Measurements from ENCODE around the gene NOTUM. TPM values are rescaled to one million over a fixed set of nuclear protein-coding genes. Genes with fewer than 3 reads are reported as not detected.

Gene NOTUM
- 0.69 TPM for total RNA-seq

GRCh38 chr17:81961087-81961511 lies at the start of gene NOTUM:
TSS of gene NOTUM (minus strand) at chr17:81961187. CDS start at chr17:81960909, 278 bp downstream.

GRCh38 chr17:81977211-81977808 lies 16.3 kb upstream of the NOTUM start, which contains the start of gene ASPSCR1:
TSS of gene ASPSCR1 (plus strand) at chr17:81977629. CDS start at chr17:81977647, 18 bp downstream.

GRCh38 chr17:81947189-81947588 lies 13.8 kb downstream of the NOTUM start, which contains the start of gene MYADML2:
TSS of gene MYADML2 (minus strand) at chr17:81947233. CDS start at chr17:81941741, 5,492 bp downstream.

GRCh38 chr17:81927653-81928543 lies 33.1 kb downstream of the NOTUM start, which contains the start of gene MAFG:
TSS of gene MAFG (minus strand) at chr17:81927735. CDS start at chr17:81923185, 4,550 bp downstream.

GRCh38 chr17:81917565-81918332 lies 43.2 kb downstream of the NOTUM start, which contains the start of gene SIRT7:
TSS of gene SIRT7 (minus strand) at chr17:81918176. CDS start at chr17:81918131, 45 bp downstream.

GRCh38 chr17:81911277-81911961 lies 49.6 kb downstream of the NOTUM start, which contains the start of gene PCYT2:
TSS of gene PCYT2 (minus strand) at chr17:81911399. CDS start at chr17:81911355, 44 bp downstream.

Other genes starting within 250 kb of the NOTUM start
- gene SLC25A10, start 248.9 kb downstream of the NOTUM start, total RNA-seq, result 13.6 TPM
- not detected for gene GCGR, start 157.0 kb downstream of the NOTUM start, total RNA-seq
- 88.1 TPM for gene MCRIP1, start 127.9 kb downstream of the NOTUM start, total RNA-seq
- gene PPP1R27, start 126.1 kb downstream of the NOTUM start, total RNA-seq, result not detected
- gene P4HB, start 100.7 kb downstream of the NOTUM start, total RNA-seq, result 90.9 TPM
- 33.2 TPM for gene ARHGDIA, start 89.8 kb downstream of the NOTUM start, total RNA-seq
- gene ALYREF, start 69.6 kb downstream of the NOTUM start, total RNA-seq, result 80.3 TPM
- 69.2 TPM for gene ANAPC11, start 69.5 kb downstream of the NOTUM start, total RNA-seq
- gene NPB, start 58.9 kb downstream of the NOTUM start, total RNA-seq, result 4.2 TPM
- gene PCYT2, start 49.8 kb downstream of the NOTUM start, total RNA-seq, result 28.8 TPM
- gene SIRT7, start 43.0 kb downstream of the NOTUM start, total RNA-seq, result 9.0 TPM
- gene MAFG, start 33.5 kb downstream of the NOTUM start, total RNA-seq, result 18.5 TPM
- 27.5 TPM for gene PYCR1, start 23.9 kb downstream of the NOTUM start, total RNA-seq
- 1.8 TPM for gene MYADML2, start 14.0 kb downstream of the NOTUM start, total RNA-seq
- 22.6 TPM for gene ASPSCR1, start 16.4 kb upstream of the NOTUM start, total RNA-seq
- gene CENPX, start 61.7 kb upstream of the NOTUM start, total RNA-seq, result 29.8 TPM
- gene LRRC45, start 62.1 kb upstream of the NOTUM start, total RNA-seq, result 11.3 TPM
- gene RAC3, start 70.5 kb upstream of the NOTUM start, total RNA-seq, result 122 TPM
- gene DCXR, start 76.5 kb upstream of the NOTUM start, total RNA-seq, result 33.7 TPM
- gene RFNG, start 90.6 kb upstream of the NOTUM start, total RNA-seq, result 20.1 TPM
- gene GPS1, start 90.7 kb upstream of the NOTUM start, total RNA-seq, result 84.0 TPM
- gene DUS1L, start 104.6 kb upstream of the NOTUM start, total RNA-seq, result 20.1 TPM
- 119 TPM for gene FASN, start 137.0 kb upstream of the NOTUM start, total RNA-seq

All from diencephalon (tissue), 1 donor.